ENCODE data around the gene NET1.

The NET1 gene

GRCh38 chr10:5504146-5505072, 92.1 kb downstream of the NET1 start:
- DNase-seq (ENCODE audit: low read depth): no peak
- in situ Hi-C loops (cut with HindIII; ENCODE audit: low sequenced_read_pairs): no loop called here
- TF ChIP-seq CTCF (IDR thresholded peaks at IDR 0.05; ENCODE audit: low read depth, low read length, missing control alignments): no peak

GRCh38 chr10:5506246-5506645, 93.9 kb downstream of the NET1 start:
- no peak for TF ChIP-seq CTCF (IDR thresholded peaks at IDR 0.05; ENCODE audit: low read depth, low read length, missing control alignments)
- DNase-seq (ENCODE audit: low read depth): no peak
- no peak overlapping the region for H3K4me3 ChIP-seq (ENCODE audit: low read depth, low read length)
- in situ Hi-C loops (cut with HindIII; ENCODE audit: low sequenced_read_pairs): no loop called here

More at GRCh38 chr10:5504146-5505072, 92.1 kb downstream of the NET1 start:
- H3K4me3 ChIP-seq (ENCODE audit: low read depth, low read length): no peak overlapping the region

- no peak for DNase-seq (ENCODE audit: low read depth)
- no peak overlapping the region for H3K4me3 ChIP-seq (ENCODE audit: low read depth, low read length)
- in situ Hi-C loops (cut with HindIII; ENCODE audit: low sequenced_read_pairs): no loop called here
- no peak for TF ChIP-seq CTCF (IDR thresholded peaks at IDR 0.05; ENCODE audit: low read depth, low read length, missing control alignments)
Measured at GRCh38 chr10:5506751-5507648, 94.6 kb downstream of the NET1 start.

GRCh38 chr10:5507649-5508131, 95.3 kb downstream of the NET1 start:
- no peak for TF ChIP-seq CTCF (IDR thresholded peaks at IDR 0.05; ENCODE audit: low read depth, low read length, missing control alignments)
- no peak for DNase-seq (ENCODE audit: low read depth)
- in situ Hi-C loops (cut with HindIII; ENCODE audit: low sequenced_read_pairs): no loop called here
- H3K4me3 ChIP-seq (ENCODE audit: low read depth, low read length): no peak overlapping the region

GRCh38 chr10:5508161-5508604, 95.8 kb downstream of the NET1 start:
- in situ Hi-C loops (cut with HindIII; ENCODE audit: low sequenced_read_pairs): no loop called here
- TF ChIP-seq CTCF (IDR thresholded peaks at IDR 0.05; ENCODE audit: low read depth, low read length, missing control alignments): no peak
- H3K4me3 ChIP-seq (ENCODE audit: low read depth, low read length): no peak overlapping the region
- no peak for DNase-seq (ENCODE audit: low read depth)

All from astrocyte of the cerebellum (primary cell).